ENCODE results near the gene DHRS4. TPM values are rescaled to one million over a fixed set of nuclear protein-coding genes. Genes with fewer than 3 reads are reported as not detected.

Gene DHRS4
- total RNA-seq, 1 experiment from 2014 or later, result 12.7 TPM

DNA sequence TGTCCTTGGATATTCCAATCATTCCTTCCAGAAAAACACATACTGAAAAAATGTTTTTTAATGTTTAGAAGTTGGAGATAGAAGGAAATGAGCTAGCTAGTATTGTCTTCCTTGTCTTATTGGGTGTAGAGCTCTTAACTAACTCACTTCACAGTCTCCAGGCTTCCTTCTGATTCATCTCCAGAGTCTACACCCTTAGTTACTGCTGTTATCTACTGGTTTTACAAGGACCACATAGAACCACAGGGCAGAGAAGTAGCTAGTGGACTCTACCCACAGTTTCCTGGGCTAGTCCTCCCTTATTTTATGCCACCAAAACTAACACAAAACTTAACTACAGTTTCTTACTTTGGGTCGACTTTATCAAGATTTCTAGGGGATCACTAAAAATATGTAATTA lies 31.0 kb upstream of the DHRS4 start:
- Mint-ChIP-seq H3K9me3 (peaks cover 14 to 18% of the 10 kb centered on the region in 2 experiments; a peak in 4 of 5 replicates), H3K4me1 (no peaks in the 10 kb centered on the region), H3K36me3 (ENCODE audit: insufficient read depth in 1 of 3, low read depth in 3 of 3) (0 out of 7 replicates have a peak, but pooled peaks cover 0 to 1% (median 0%) of the 10 kb centered on the region in 3 experiments), H3K4me3 (no peak overlapping the region), H3K27ac (no peak overlapping the region), H3K27me3 (ENCODE audit: low read depth) (peaks cover 1% of the 10 kb centered on the region)
- Histone ChIP-seq H3K9me3 (ENCODE audit: control insufficient read depth, low read depth, low read length) (no peaks in the 10 kb centered on the region), H4K5ac (ENCODE audit: insufficient read length, low read depth, low read length) (no peak overlapping the region), H3K4me1 (ENCODE audit: insufficient read depth, low read length) (no peaks in the 10 kb centered on the region), H2AFZ (ENCODE audit: low read length) (no peak overlapping the region), H3K56ac (ENCODE audit: insufficient read length, low read depth, low read length) (no peak overlapping the region), H4K91ac (ENCODE audit: insufficient read length, low read depth, low read length) (no peak overlapping the region), H2BK20ac (ENCODE audit: low read depth, low read length, poor library complexity, severe bottlenecking) (no peak overlapping the region), H3K23ac (ENCODE audit: insufficient read length, low read depth, low read length) (no peak overlapping the region), H3K27me3 (ENCODE audit: insufficient read depth, low read length) (no peaks in the 10 kb centered on the region), H3K4me2 (ENCODE audit: insufficient read depth, insufficient read length, low read length) (no peak overlapping the region), H2BK12ac (ENCODE audit: insufficient read length, low read depth, low read length) (no peak overlapping the region), H3K23me2 (ENCODE audit: insufficient read length, low read depth, low read length, poor library complexity, severe bottlenecking) (no peaks in the 10 kb centered on the region), H2BK15ac (ENCODE audit: low read depth, low read length) (no peak overlapping the region), H3K79me1 (ENCODE audit: insufficient read depth, low read depth, low read length, poor library complexity, severe bottlenecking) (no peaks in the 10 kb centered on the region), H2BK120ac (ENCODE audit: low read depth, low read length, poor library complexity, severe bottlenecking) (no peak overlapping the region), H3K27ac (ENCODE audit: insufficient read length, low read depth, low read length) (no peak overlapping the region), H3K4ac (ENCODE audit: low read depth, low read length) (no peak overlapping the region), H4K8ac (replicated peaks; ENCODE audit: insufficient read length, low read depth, low read length) (no peak overlapping the region), H2BK5ac (ENCODE audit: insufficient read length, low read length) (no peak overlapping the region), H3K79me2 (ENCODE audit: insufficient read depth, low read length) (no peaks in the 10 kb centered on the region), H2AK5ac (ENCODE audit: insufficient read length, low read length) (no peak overlapping the region), H4K20me1 (ENCODE audit: control insufficient read depth, insufficient read depth, insufficient read length) (no peaks in the 10 kb centered on the region), H3K9ac (ENCODE audit: extremely low read depth, insufficient read length, low read length) (no peak overlapping the region), H3K14ac (ENCODE audit: insufficient read depth, low read length) (no peak overlapping the region), H3T11ph (ENCODE audit: low read length) (no peak overlapping the region), H3K18ac (ENCODE audit: insufficient read length, low read depth, low read length) (no peak overlapping the region)
- no CpG with 5 or more reads among the region's 1 CpG for WGBS (ENCODE audit: extremely low coverage, insufficient read length, low lambda C conversion rate)
- TF ChIP-seq, protein P1, sequence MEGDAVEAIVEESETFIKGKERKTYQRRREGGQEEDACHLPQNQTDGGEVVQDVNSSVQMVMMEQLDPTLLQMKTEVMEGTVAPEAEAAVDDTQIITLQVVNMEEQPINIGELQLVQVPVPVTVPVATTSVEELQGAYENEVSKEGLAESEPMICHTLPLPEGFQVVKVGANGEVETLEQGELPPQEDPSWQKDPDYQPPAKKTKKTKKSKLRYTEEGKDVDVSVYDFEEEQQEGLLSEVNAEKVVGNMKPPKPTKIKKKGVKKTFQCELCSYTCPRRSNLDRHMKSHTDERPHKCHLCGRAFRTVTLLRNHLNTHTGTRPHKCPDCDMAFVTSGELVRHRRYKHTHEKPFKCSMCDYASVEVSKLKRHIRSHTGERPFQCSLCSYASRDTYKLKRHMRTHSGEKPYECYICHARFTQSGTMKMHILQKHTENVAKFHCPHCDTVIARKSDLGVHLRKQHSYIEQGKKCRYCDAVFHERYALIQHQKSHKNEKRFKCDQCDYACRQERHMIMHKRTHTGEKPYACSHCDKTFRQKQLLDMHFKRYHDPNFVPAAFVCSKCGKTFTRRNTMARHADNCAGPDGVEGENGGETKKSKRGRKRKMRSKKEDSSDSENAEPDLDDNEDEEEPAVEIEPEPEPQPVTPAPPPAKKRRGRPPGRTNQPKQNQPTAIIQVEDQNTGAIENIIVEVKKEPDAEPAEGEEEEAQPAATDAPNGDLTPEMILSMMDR (conservative IDR thresholded peaks at IDR 0.05), result no peak
- DNase-seq, result no peak

Measured in H9 (cell line).